GM21367 (cell line): ENCODE results near the gene OR2W1.

ENCODE experiments used
- ATAC-seq: cut with Tn5 transposase; IDR thresholded peaks from one replicate; pipeline ENCODE4 v1.9.1; 2021; ENCODE audit not compliant: unreplicated experiment

OR2W1 gene

GRCh38 chr6:29005183-29005885 is 39.6 kb downstream of the OR2W1 start, which contains the start of gene ZNF311:
TSS of gene ZNF311 (minus strand) at chr6:29005315. CDS start at chr6:29003954, 1,361 bp downstream.
- no peak for ATAC-seq

DNA sequence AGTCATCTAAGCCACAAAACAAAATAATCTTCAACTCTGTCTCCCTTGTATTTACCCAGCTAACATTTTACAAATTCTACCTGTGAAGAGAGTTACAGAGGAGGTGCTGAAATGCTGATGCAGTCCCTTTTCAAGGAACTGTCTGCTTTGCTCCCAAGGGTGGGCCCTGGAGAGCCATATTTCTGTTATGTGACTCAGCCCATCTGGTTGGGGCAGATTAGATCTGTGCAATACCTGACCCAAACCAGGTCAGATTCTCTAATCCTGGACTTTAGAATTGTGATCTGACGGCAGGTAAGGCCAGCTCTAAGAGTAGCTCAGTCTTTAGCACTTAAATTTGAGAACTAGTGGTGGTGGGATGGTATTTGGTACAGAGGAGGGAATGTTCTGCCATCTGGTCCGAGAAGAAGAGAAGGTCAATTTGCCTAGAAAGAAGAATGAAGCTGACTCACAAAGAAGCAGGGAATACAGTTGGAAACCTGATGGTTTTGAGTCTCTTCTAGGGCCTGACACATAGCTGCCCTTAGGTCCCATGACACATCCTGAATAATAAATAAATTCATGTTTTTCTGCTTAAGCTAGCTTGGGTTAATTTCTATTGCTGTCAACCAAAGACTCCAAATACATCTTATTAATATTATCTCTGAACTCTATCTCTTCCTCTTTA is 48.0 kb downstream of the OR2W1 start:
- ATAC-seq: no peak

DNA sequence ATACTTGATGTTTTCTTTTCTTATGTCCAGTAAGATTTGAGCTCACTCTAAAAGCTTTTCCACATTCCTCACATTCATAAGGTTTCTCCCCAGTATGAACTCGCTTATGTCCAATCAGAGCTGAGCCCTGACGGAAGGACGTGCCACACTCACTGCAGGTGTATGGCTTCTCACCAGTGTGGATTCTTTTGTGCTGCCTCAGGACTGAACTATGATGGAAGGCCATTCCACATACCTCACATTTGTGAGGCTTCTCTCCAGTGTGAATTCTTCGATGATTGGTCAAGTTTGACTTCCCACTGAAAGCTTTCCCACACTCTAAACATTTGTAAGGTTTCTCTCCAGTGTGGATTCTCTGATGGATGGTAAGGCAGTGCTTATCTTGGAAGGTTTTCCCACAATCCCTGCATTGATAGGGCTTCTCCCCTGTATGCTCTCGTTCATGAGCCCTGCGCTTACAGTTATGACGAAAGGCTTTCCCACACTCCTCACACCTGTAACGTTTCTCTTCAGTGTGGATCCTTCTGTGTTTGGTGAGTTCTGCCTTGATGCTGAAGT is 49.8 kb downstream of the OR2W1 start:
- no peak for ATAC-seq
